Upper lobe of left lung (tissue), 6 donors: Measurements from ENCODE around the gene PLEKHA5. TPM values are rescaled to one million over a fixed set of nuclear protein-coding genes. Genes with fewer than 3 reads are reported as not detected.
"Not testable (repeated sequence)": the region's sequence is repeated elsewhere in the genome, so short reads cannot be mapped to it uniquely, and the experiment has no call there.

Experiments used
- ATAC-seq, 2 donors: fragments of 200-7000 bp; cut with Tn5 transposase; one replicate each; pipeline ENCODE4 v1.9.1; 2022; ENCODE audit warnings: mild to moderate bottlenecking in 2 of 2, moderate library complexity in 2 of 2; ENCODE audit not compliant: low FRiP score in 2 of 2
- DNase-seq, 2 donors: peaks; one replicate each; pipeline ENCODE4 v3.0.0-alpha.2; 2019 to 2020
- H3K27ac ChIP-seq, 4 donors: fragments of 200-600 bp; sonication (generic); one replicate each; pipeline ENCODE4 v1.5.1; 2016 to 2019
- H3K27me3 ChIP-seq, 4 donors: fragments of 200-600 bp; sonication (generic); one replicate each; pipeline ENCODE4 v1.5.1; 2017 to 2019
- H3K36me3 ChIP-seq, 4 donors: fragments of 200-600 bp; sonication (generic); one replicate each; pipeline ENCODE4 v1.5.1; 2016 to 2019
- H3K4me1 ChIP-seq, 4 donors: fragments of 200-600 bp; sonication (generic); one replicate each; pipeline ENCODE4 v1.5.1; 2018 to 2019
- H3K4me3 ChIP-seq, 4 donors: fragments of 200-600 bp; sonication (generic); one replicate each; pipeline ENCODE4 v1.5.1; 2017 to 2019; ENCODE audit warnings: mild to moderate bottlenecking in 2 of 4, moderate library complexity in 1 of 4
- H3K9me3 ChIP-seq, 4 donors: fragments of 200-600 bp; sonication (generic); one replicate each; pipeline ENCODE4 v1.5.1; 2018 to 2019
- CTCF ChIP-seq, 6 experiments: fragments of 450-650 bp in 4 of 6; fragments of 200-600 bp in 2 of 6; sonication (generic) in 2 of 6; IDR thresholded peaks; one replicate each; pipeline ENCODE4 v1.5.1; 2016 to 2019; ENCODE audit warnings: antibody characterized with exemption in 6 of 6
- EP300 ChIP-seq, 4 donors: sonication (generic); formaldehyde crosslinking; IDR thresholded peaks; one replicate each; pipeline ENCODE4 v1.5.1; 2017; ENCODE audit warnings: antibody characterized with exemption in 4 of 4, control low read depth in 2 of 4
- POLR2A ChIP-seq, 4 donors: fragments of 450-650 bp; IDR thresholded peaks; one replicate each; pipeline ENCODE4 v1.5.1; 2016 to 2017; ENCODE audit warnings: antibody characterized with exemption in 4 of 4, mild to moderate bottlenecking in 2 of 4
- POLR2AphosphoS5 ChIP-seq, 2 donors: sonication (generic); formaldehyde crosslinking; IDR thresholded peaks; one replicate each; pipeline ENCODE4 v1.5.1; 2017; ENCODE audit warnings: antibody characterized with exemption in 2 of 2
- WGBS, 2 donors: methylation state at CpG; one replicate each; pipeline ENCODE4 v1.1.5; 2017 to 2018; 5-methylcytosine and 5-hydroxymethylcytosine counted together
- total RNA-seq, 6 donors: library from RNA; depleted of rRNA in 4 of 6; stranded (reverse); fragments of >200 nt in 4 of 6; gene quantifications; one replicate each; pipeline versions ENCODE4 v1.1.0 to v1.2.1, GENCODE V29; 2016 to 2021
- donor health status: DM: no; HTN: no; CAD: no; lungs with moderate emphysema.
- donor health status: DM: no; HTN: yes; CAD: no; lungs with severe emphysema.

Gene PLEKHA5
- total RNA-seq, 6 donors from 2014 or later = 18.5 to 89.6 (median 25.9) TPM

GRCh38 chr12:19323805-19324204 is 194.3 kb downstream of the PLEKHA5 start:
- Histone ChIP-seq H3K27ac (no peak overlapping the region), H3K36me3 (no peaks in the 10 kb centered on the region), H3K4me1 (no peaks in the 10 kb centered on the region), H3K27me3 (no peaks in the 10 kb centered on the region), H3K4me3 (no peak overlapping the region), H3K9me3 (no peaks in the 10 kb centered on the region)
- no peak for DNase-seq
- TF ChIP-seq POLR2A (IDR thresholded peaks at IDR 0.05) (no peak), POLR2AphosphoS5 (IDR thresholded peaks at IDR 0.05) (no peak), CTCF (IDR thresholded peaks at IDR 0.05) (no peak), EP300 (IDR thresholded peaks at IDR 0.05) (no peak)
- ATAC-seq = no peak
- WGBS, 2 donors = 35 to 49% methylated on average over 2 of the region's 2 CpGs

- no peaks in the 10 kb centered on the region for H3K27me3 ChIP-seq
- TF ChIP-seq POLR2A (IDR thresholded peaks at IDR 0.05) (no peak), CTCF (IDR thresholded peaks at IDR 0.05) (no peak), POLR2AphosphoS5 (IDR thresholded peaks at IDR 0.05) (no peak), EP300 (IDR thresholded peaks at IDR 0.05) (no peak)
- no peaks in the 10 kb centered on the region for H3K36me3 ChIP-seq
- no peaks in the 10 kb centered on the region for H3K9me3 ChIP-seq
- DNase-seq (no peak), ATAC-seq (no peak)
- H3K4me3 ChIP-seq = no peak overlapping the region
- H3K4me1 ChIP-seq = no peaks in the 10 kb centered on the region
- H3K27ac ChIP-seq = no peak overlapping the region
Observed at GRCh38 chr12:19326102-19326501, 196.6 kb downstream of the PLEKHA5 start.

GRCh38 chr12:19332196-19332595 is 202.7 kb downstream of the PLEKHA5 start:
- Histone ChIP-seq H3K27me3 (no peaks in the 10 kb centered on the region), H3K36me3 (peaks cover 0 to 11% (median 0%) of the 10 kb centered on the region in 4 donors), H3K4me1 (no peaks in the 10 kb centered on the region), H3K27ac (no peak overlapping the region), H3K4me3 (no peak overlapping the region), H3K9me3 (no peaks in the 10 kb centered on the region)
- TF ChIP-seq POLR2AphosphoS5 (IDR thresholded peaks at IDR 0.05) (no peak), EP300 (IDR thresholded peaks at IDR 0.05) (no peak), POLR2A (IDR thresholded peaks at IDR 0.05) (no peak), CTCF (IDR thresholded peaks at IDR 0.05) (no peak)
- ATAC-seq (no peak), DNase-seq (no peak)

- no peak for DNase-seq
- no peak overlapping the region for H3K27ac ChIP-seq
- ATAC-seq = no peak
- no peaks in the 10 kb centered on the region for H3K27me3 ChIP-seq
- no peak overlapping the region for H3K4me3 ChIP-seq
- H3K9me3 ChIP-seq = peaks cover 0 to 11% (median 0%) of the 10 kb centered on the region in 4 donors
- H3K4me1 ChIP-seq = no peaks in the 10 kb centered on the region
- TF ChIP-seq CTCF (IDR thresholded peaks at IDR 0.05) = no peak
- TF ChIP-seq POLR2AphosphoS5 (IDR thresholded peaks at IDR 0.05) = no peak
- TF ChIP-seq EP300 (IDR thresholded peaks at IDR 0.05) = no peak
- no peak for TF ChIP-seq POLR2A (IDR thresholded peaks at IDR 0.05)
- WGBS, 2 donors = 91 to 98% methylated on average over 5 of the region's 5 CpGs
- peaks cover 0 to 35% (median 11%) of the 10 kb centered on the region in 4 donors for H3K36me3 ChIP-seq
Observed at GRCh38 chr12:19338405-19338804, 208.9 kb downstream of the PLEKHA5 start.

- not testable (repeated sequence) for H3K4me3 ChIP-seq, H3K27me3 ChIP-seq, H3K27ac ChIP-seq, DNase-seq, ATAC-seq, H3K4me1 ChIP-seq, H3K9me3 ChIP-seq
- peaks cover 0 to 30% (median 10%) of the 10 kb centered on the region in 4 donors for H3K36me3 ChIP-seq
- WGBS, 2 donors = 82 to 86% methylated on average over 4 of the region's 4 CpGs
Observed at GRCh38 chr12:19350850-19351249, 221.3 kb downstream of the PLEKHA5 start.
